Smooth muscle cell (in vitro differentiated cells): Measurements from ENCODE around the gene ETS1. TPM values are rescaled to one million over a fixed set of nuclear protein-coding genes. Genes with fewer than 3 reads are reported as not detected.
A peak's percentile ranks its signal among the peaks of the same experiment; 100 is the strongest.

Experiments
- DNase-seq: peaks from one replicate; lab custom pipeline; 2025; ENCODE audit not compliant: unreplicated experiment; lab: John Stamatoyannopoulos, UW
- H2AFZ ChIP-seq: fragments of 200-600 bp; sonication (generic); 2 replicates; pipeline ENCODE4 v1.6.0; 2016; ENCODE audit warnings: antibody characterized with exemption, low read depth, mild to moderate bottlenecking
- H3F3A ChIP-seq: fragments of 200-600 bp; sonication (generic); 2 replicates; pipeline ENCODE4 v1.6.0; 2017; ENCODE audit warnings: antibody characterized with exemption, low read depth
- H3K27ac ChIP-seq: fragments of 200-600 bp; sonication (generic); 2 replicates; pipeline ENCODE4 v1.5.1; 2016; ENCODE audit warnings: low read depth, mild to moderate bottlenecking
- H3K27me3 ChIP-seq: fragments of 200-600 bp; sonication (generic); 2 replicates; pipeline ENCODE4 v1.6.1; 2016; ENCODE audit warnings: low read depth, mild to moderate bottlenecking
- H3K36me3 ChIP-seq: fragments of 200-600 bp; sonication (generic); 2 replicates; pipeline ENCODE4 v1.5.1; 2016; ENCODE audit warnings: low read depth
- H3K4me1 ChIP-seq: fragments of 200-600 bp; sonication (generic); 2 replicates; pipeline ENCODE4 v1.5.1; 2016; ENCODE audit warnings: low read depth
- H3K4me2 ChIP-seq: fragments of 200-600 bp; sonication (generic); 2 replicates; pipeline ENCODE4 v1.6.0; 2016; ENCODE audit warnings: mild to moderate bottlenecking
- H3K4me3 ChIP-seq: fragments of 200-600 bp; sonication (generic); 2 replicates; pipeline ENCODE4 v1.5.1; 2016; ENCODE audit warnings: mild to moderate bottlenecking
- H3K79me2 ChIP-seq: fragments of 200-600 bp; sonication (generic); 2 replicates; pipeline ENCODE4 v1.6.0; 2016; ENCODE audit warnings: low read depth, mild to moderate bottlenecking
- H3K9ac ChIP-seq: fragments of 200-600 bp; sonication (generic); 2 replicates; pipeline ENCODE4 v1.6.0; 2016; ENCODE audit warnings: low read depth
- H3K9me3 ChIP-seq: fragments of 200-600 bp; sonication (generic); replicated peaks from 2 replicates; pipeline ENCODE4 v1.5.1; 2016; ENCODE audit warnings: low read depth
- H4K20me1 ChIP-seq: fragments of 200-600 bp; sonication (generic); 2 replicates; pipeline ENCODE4 v1.6.0; 2016; ENCODE audit warnings: low read depth
- CTCF ChIP-seq: fragments of 200-600 bp; sonication (generic); IDR thresholded peaks from 2 replicates; pipeline ENCODE4 v1.5.1; 2017; ENCODE audit warnings: borderline replicate concordance, mild to moderate bottlenecking, antibody characterized with exemption; ENCODE audit not compliant: insufficient read depth, poor library complexity, severe bottlenecking
- WGBS: methylation state at CpG from one replicate; pipeline ENCODE4 v1.1.7; 2016; ENCODE audit warnings: low lambda C conversion rate; 5-methylcytosine and 5-hydroxymethylcytosine counted together
- polyA plus RNA-seq: library from polyadenylated mRNA; unstranded; fragments of >200 nt; fragmentation: Nextera tagmentation; extraction: Ambion mirVana; gene quantifications from 2 replicates; pipeline ENCODE4 v1.2.1, GENCODE V29; 2016
- total RNA-seq: library from RNA; depleted of rRNA; stranded (reverse); fragments of >200 nt; gene quantifications from 2 replicates; pipeline ENCODE4 v1.2.3, GENCODE V29; 2014

ETS1 gene
- total and polyA plus RNA-seq, 2 experiments from 2014 or later: 4.1 to 22.8 TPM

GRCh38 chr11:128525411-128526243, 61.7 kb downstream of the ETS1 start:
- Histone ChIP-seq H3F3A (peaks cover 7% of the 10 kb centered on the region), H3K79me2 (peaks cover 13% of the 10 kb centered on the region), H3K9me3 (no peaks in the 10 kb centered on the region), H3K4me1 (peaks cover 14% of the 10 kb centered on the region), H3K4me3 (no peak overlapping the region), H2AFZ (no peak overlapping the region), H3K9ac (peak overlapping the region; percentile 9), H3K27me3 (no peaks in the 10 kb centered on the region), H3K27ac (peak overlapping the region; percentile 47), H3K4me2 (peak overlapping the region; percentile 5), H4K20me1 (peaks cover under 1% of the 10 kb centered on the region), H3K36me3 (no peaks in the 10 kb centered on the region)
- no peak for TF ChIP-seq CTCF
- WGBS: 37% methylated on average over 1 of the region's 1 CpG
- DNase-seq: no peak

GRCh38 chr11:128524172-128524571, 63.2 kb downstream of the ETS1 start:
- no peaks in the 10 kb centered on the region for H3K9me3 ChIP-seq
- no peak for DNase-seq
- TF ChIP-seq CTCF: no peak
- peaks cover 15% of the 10 kb centered on the region for H4K20me1 ChIP-seq
- H2AFZ ChIP-seq: no peak overlapping the region
- no peak overlapping the region for H3K9ac ChIP-seq
- H3K79me2 ChIP-seq: peaks cover 28% of the 10 kb centered on the region
- WGBS: 83% methylated on average over 4 of the region's 4 CpGs
- peak overlapping the region; percentile 2 for H3K4me2 ChIP-seq
- H3K4me3 ChIP-seq: no peak overlapping the region
- H3K27me3 ChIP-seq: no peaks in the 10 kb centered on the region
- peaks cover 7% of the 10 kb centered on the region for H3F3A ChIP-seq
- H3K36me3 ChIP-seq: no peaks in the 10 kb centered on the region
- peak overlapping the region; percentile 96 for H3K27ac ChIP-seq
- H3K4me1 ChIP-seq: peaks cover 17% of the 10 kb centered on the region

GRCh38 chr11:128523641-128524040, 63.7 kb downstream of the ETS1 start:
- Histone ChIP-seq H3K79me2 (peaks cover 33% of the 10 kb centered on the region), H3K4me1 (peaks cover 17% of the 10 kb centered on the region), H3K4me2 (peak overlapping the region; percentile 94), H3F3A (peaks cover 7% of the 10 kb centered on the region), H4K20me1 (peaks cover 20% of the 10 kb centered on the region), H3K27me3 (no peaks in the 10 kb centered on the region), H3K4me3 (no peak overlapping the region), H3K9ac (peak overlapping the region; percentile 95), H3K36me3 (no peaks in the 10 kb centered on the region), H2AFZ (no peak overlapping the region), H3K27ac (peak overlapping the region; percentile 96), H3K9me3 (no peaks in the 10 kb centered on the region)
- no peak for DNase-seq
- WGBS: 26% methylated on average over 2 of the region's 2 CpGs
- TF ChIP-seq CTCF: no peak
